ENCODE measurements around the gene DCP2. TPM values are rescaled to one million over a fixed set of nuclear protein-coding genes. Genes with fewer than 3 reads are reported as not detected.

The DCP2 gene
- total and polyA plus RNA-seq, 5 donors from 2014 or later: 60.7 to 149 (median 67.0) TPM

- H3K9me3 ChIP-seq (ENCODE audit: control insufficient read depth in 2 of 2, low read length in 2 of 2): no peaks in the 10 kb centered on the region
- peaks cover 20% of the 10 kb centered on the region for H3K36me3 Mint-ChIP-seq
- no peak overlapping the region for H3K4me3 Mint-ChIP-seq
- H3K27me3 ChIP-seq (ENCODE audit: control insufficient read depth, insufficient read depth, low read length): no peaks in the 10 kb centered on the region
- H3K4me1 Mint-ChIP-seq: peaks cover 13 to 24% (median 16%) of the 10 kb centered on the region in 4 donors
- peaks cover 19% of the 10 kb centered on the region for H3K4me1 ChIP-seq (ENCODE audit: control insufficient read depth, insufficient read depth, low read length, poor library complexity, severe bottlenecking)
- DNase-seq (no peak), ATAC-seq (ENCODE audit: low read depth in 2 of 2) (no peak)
- H3K4me3 ChIP-seq (ENCODE audit: low read depth, low read length): no peak overlapping the region
- no peaks in the 10 kb centered on the region for H3K27me3 Mint-ChIP-seq
- no peaks in the 10 kb centered on the region for H3K36me3 ChIP-seq (ENCODE audit: control insufficient read depth, insufficient read depth, low read length)
- no peak overlapping the region for H3K27ac ChIP-seq (ENCODE audit: insufficient read depth, low read length, poor library complexity, severe bottlenecking)
- H3K9me3 Mint-ChIP-seq: no peaks in the 10 kb centered on the region
- H3K27ac Mint-ChIP-seq: no peak overlapping the region
Observed at GRCh38 chr5:113058706-113059226, 82.2 kb downstream of the DCP2 start.

- ATAC-seq (ENCODE audit: low read depth in 2 of 2) (no peak), DNase-seq (no peak)
- H3K4me1 Mint-ChIP-seq: peaks cover 13 to 24% (median 16%) of the 10 kb centered on the region in 4 donors
- peaks cover 20% of the 10 kb centered on the region for H3K36me3 Mint-ChIP-seq
- H3K9me3 ChIP-seq (ENCODE audit: control insufficient read depth in 2 of 2, low read length in 2 of 2): no peaks in the 10 kb centered on the region
- no peaks in the 10 kb centered on the region for H3K27me3 Mint-ChIP-seq
- no peak overlapping the region for H3K27ac ChIP-seq (ENCODE audit: insufficient read depth, low read length, poor library complexity, severe bottlenecking)
- H3K27me3 ChIP-seq (ENCODE audit: control insufficient read depth, insufficient read depth, low read length): no peaks in the 10 kb centered on the region
- no peaks in the 10 kb centered on the region for H3K36me3 ChIP-seq (ENCODE audit: control insufficient read depth, insufficient read depth, low read length)
- no peak overlapping the region for H3K27ac Mint-ChIP-seq
- H3K4me3 Mint-ChIP-seq: no peak overlapping the region
- H3K9me3 Mint-ChIP-seq: no peaks in the 10 kb centered on the region
- no peak overlapping the region for H3K4me3 ChIP-seq (ENCODE audit: low read depth, low read length)
- H3K4me1 ChIP-seq (ENCODE audit: control insufficient read depth, insufficient read depth, low read length, poor library complexity, severe bottlenecking): peaks cover 19% of the 10 kb centered on the region
Observed at GRCh38 chr5:113059232-113060040, 82.8 kb downstream of the DCP2 start.

- ATAC-seq (ENCODE audit: low read depth in 2 of 2) (no peak), DNase-seq (no peak)
- Mint-ChIP-seq H3K4me1 (peaks cover 13 to 24% (median 16%) of the 10 kb centered on the region in 4 donors), H3K4me3 (no peak overlapping the region), H3K9me3 (no peaks in the 10 kb centered on the region), H3K27ac (peak overlapping the region in 1 of 3 donors; percentile 59), H3K36me3 (peaks cover 25% of the 10 kb centered on the region), H3K27me3 (no peaks in the 10 kb centered on the region)
- H3K27ac ChIP-seq (ENCODE audit: insufficient read depth, low read length, poor library complexity, severe bottlenecking): no peak overlapping the region
- H3K36me3 ChIP-seq (ENCODE audit: control insufficient read depth, insufficient read depth, low read length): no peaks in the 10 kb centered on the region
- no peaks in the 10 kb centered on the region for H3K27me3 ChIP-seq (ENCODE audit: control insufficient read depth, insufficient read depth, low read length)
- H3K4me3 ChIP-seq (ENCODE audit: low read depth, low read length): no peak overlapping the region
- no peaks in the 10 kb centered on the region for H3K9me3 ChIP-seq (ENCODE audit: control insufficient read depth in 2 of 2, low read length in 2 of 2)
- peaks cover 19% of the 10 kb centered on the region for H3K4me1 ChIP-seq (ENCODE audit: control insufficient read depth, insufficient read depth, low read length, poor library complexity, severe bottlenecking)
Observed at GRCh38 chr5:113060408-113061025, 83.9 kb downstream of the DCP2 start.

GRCh38 chr5:113061846-113062780 lies 85.5 kb downstream of the DCP2 start:
- Mint-ChIP-seq H3K36me3 (peaks cover 25% of the 10 kb centered on the region), H3K4me1 (peaks cover 8 to 24% (median 16%) of the 10 kb centered on the region in 4 donors), H3K27ac (peak overlapping the region; percentile 45 to 67 (median 61)), H3K27me3 (no peaks in the 10 kb centered on the region), H3K9me3 (peaks cover 0 to 1% (median 0%) of the 10 kb centered on the region in 7 donors), H3K4me3 (no peak overlapping the region)
- Histone ChIP-seq H3K4me3 (ENCODE audit: low read depth, low read length) (no peak overlapping the region), H3K36me3 (ENCODE audit: control insufficient read depth, insufficient read depth, low read length) (no peaks in the 10 kb centered on the region), H3K27me3 (ENCODE audit: control insufficient read depth, insufficient read depth, low read length) (no peaks in the 10 kb centered on the region), H3K9me3 (ENCODE audit: control insufficient read depth in 2 of 2, low read length in 2 of 2) (no peaks in the 10 kb centered on the region), H3K27ac (ENCODE audit: insufficient read depth, low read length, poor library complexity, severe bottlenecking) (no peak overlapping the region), H3K4me1 (ENCODE audit: control insufficient read depth, insufficient read depth, low read length, poor library complexity, severe bottlenecking) (peaks cover 19% of the 10 kb centered on the region)
- DNase-seq (peak in 1 of 3 donors; percentile 32), ATAC-seq (ENCODE audit: low read depth in 2 of 2) (peak in 1 of 2 donors; percentile 38)

- no peak for ATAC-seq (ENCODE audit: low read depth in 2 of 2)
- H3K4me3 ChIP-seq (ENCODE audit: low read depth, low read length): no peak overlapping the region
- H3K4me3 Mint-ChIP-seq: no peak overlapping the region
Observed at GRCh38 chr5:113062869-113063508, 86.4 kb downstream of the DCP2 start.

GRCh38 chr5:113063927-113064326 lies 87.3 kb downstream of the DCP2 start:
- H3K4me1 Mint-ChIP-seq: peaks cover 8 to 22% (median 15%) of the 10 kb centered on the region in 4 donors
- peaks cover 0 to 1% (median 0%) of the 10 kb centered on the region in 7 donors for H3K9me3 Mint-ChIP-seq
- no peaks in the 10 kb centered on the region for H3K36me3 ChIP-seq (ENCODE audit: control insufficient read depth, insufficient read depth, low read length)
- H3K36me3 Mint-ChIP-seq: peaks cover 25% of the 10 kb centered on the region
- DNase-seq: no peak
- no peaks in the 10 kb centered on the region for H3K27me3 Mint-ChIP-seq
- H3K4me3 Mint-ChIP-seq: no peak overlapping the region
- H3K27ac Mint-ChIP-seq: peak overlapping the region in 1 of 3 donors; percentile 61
- H3K4me1 ChIP-seq (ENCODE audit: control insufficient read depth, insufficient read depth, low read length, poor library complexity, severe bottlenecking): peaks cover 19% of the 10 kb centered on the region
- no peaks in the 10 kb centered on the region for H3K27me3 ChIP-seq (ENCODE audit: control insufficient read depth, insufficient read depth, low read length)
- no peak overlapping the region for H3K27ac ChIP-seq (ENCODE audit: insufficient read depth, low read length, poor library complexity, severe bottlenecking)
- H3K9me3 ChIP-seq (ENCODE audit: control insufficient read depth in 2 of 2, low read length in 2 of 2): no peaks in the 10 kb centered on the region
- ATAC-seq (ENCODE audit: low read depth in 2 of 2): no peak
- no peak overlapping the region for H3K4me3 ChIP-seq (ENCODE audit: low read depth, low read length)

More at GRCh38 chr5:113062869-113063508, 86.4 kb downstream of the DCP2 start:
- Mint-ChIP-seq H3K4me1 (peaks cover 8 to 22% (median 15%) of the 10 kb centered on the region in 4 donors), H3K27me3 (no peaks in the 10 kb centered on the region), H3K9me3 (peaks cover 0 to 1% (median 0%) of the 10 kb centered on the region in 7 donors), H3K27ac (peak overlapping the region; percentile 53 to 61 (median 60)), H3K36me3 (peaks cover 25% of the 10 kb centered on the region)
- Histone ChIP-seq H3K27ac (ENCODE audit: insufficient read depth, low read length, poor library complexity, severe bottlenecking) (no peak overlapping the region), H3K36me3 (ENCODE audit: control insufficient read depth, insufficient read depth, low read length) (no peaks in the 10 kb centered on the region), H3K27me3 (ENCODE audit: control insufficient read depth, insufficient read depth, low read length) (no peaks in the 10 kb centered on the region), H3K4me1 (ENCODE audit: control insufficient read depth, insufficient read depth, low read length, poor library complexity, severe bottlenecking) (peaks cover 19% of the 10 kb centered on the region), H3K9me3 (ENCODE audit: control insufficient read depth in 2 of 2, low read length in 2 of 2) (no peaks in the 10 kb centered on the region)
- no peak for DNase-seq

- Histone ChIP-seq H3K4me3 (ENCODE audit: low read depth, low read length) (no peak overlapping the region), H3K27ac (ENCODE audit: insufficient read depth, low read length, poor library complexity, severe bottlenecking) (no peak overlapping the region), H3K9me3 (ENCODE audit: control insufficient read depth in 2 of 2, low read length in 2 of 2) (no peaks in the 10 kb centered on the region), H3K4me1 (ENCODE audit: control insufficient read depth, insufficient read depth, low read length, poor library complexity, severe bottlenecking) (peaks cover 19% of the 10 kb centered on the region), H3K27me3 (ENCODE audit: control insufficient read depth, insufficient read depth, low read length) (no peaks in the 10 kb centered on the region), H3K36me3 (ENCODE audit: control insufficient read depth, insufficient read depth, low read length) (no peaks in the 10 kb centered on the region)
- DNase-seq (no peak), ATAC-seq (ENCODE audit: low read depth in 2 of 2) (no peak)
- Mint-ChIP-seq H3K27me3 (no peaks in the 10 kb centered on the region), H3K36me3 (peaks cover 25% of the 10 kb centered on the region), H3K9me3 (peaks cover 0 to 1% (median 0%) of the 10 kb centered on the region in 7 donors), H3K27ac (no peak overlapping the region), H3K4me3 (no peak overlapping the region), H3K4me1 (peaks cover 8 to 22% (median 15%) of the 10 kb centered on the region in 4 donors)
Observed at GRCh38 chr5:113064806-113065205, 88.2 kb downstream of the DCP2 start.
